ENCODE measurements around the gene NDUFB7.

DNA sequence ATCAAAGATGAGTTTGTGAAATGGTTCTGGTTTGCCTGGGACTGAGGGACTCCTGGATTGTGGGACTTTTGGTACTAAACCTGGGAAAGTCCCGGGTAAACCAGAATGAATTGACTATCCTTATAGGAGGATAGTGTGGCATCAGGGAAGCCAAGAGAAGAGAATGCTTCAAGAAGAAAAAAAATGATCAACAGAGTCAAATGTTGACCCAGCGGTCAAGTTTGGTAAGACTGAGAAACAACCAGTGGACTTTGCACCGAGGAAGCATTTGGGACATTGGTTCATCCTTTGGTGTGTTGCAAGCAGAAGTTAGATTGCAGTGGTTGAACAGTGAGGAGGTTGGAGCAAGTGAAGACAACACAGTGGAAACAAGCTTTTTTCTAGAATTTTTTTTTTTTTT, 44.5 kb upstream of the NDUFB7 start:
- TF ChIP-seq EZH2phosphoT487 (IDR thresholded peaks at IDR 0.05; ENCODE audit: insufficient read depth, low read depth) (no peak), EZH2 (IDR thresholded peaks at IDR 0.05; ENCODE audit: insufficient read depth, poor library complexity, severe bottlenecking) (no peak)

Measured in GM23248 (cell line).